SH-SY5Y (cell line): ENCODE measurements around the gene PSIP1.

ENCODE experiments used
- GATA2 ChIP-seq: IDR thresholded peaks from 2 replicates; pipeline ENCODE4 v1.6.1; 2011; ENCODE audit warnings: mild to moderate bottlenecking, low read depth, low read length
- GATA3 ChIP-seq: IDR thresholded peaks from 2 replicates; pipeline ENCODE4 v1.6.1; 2011; ENCODE audit warnings: low read depth, mild to moderate bottlenecking, low read length, moderate library complexity

DNA sequence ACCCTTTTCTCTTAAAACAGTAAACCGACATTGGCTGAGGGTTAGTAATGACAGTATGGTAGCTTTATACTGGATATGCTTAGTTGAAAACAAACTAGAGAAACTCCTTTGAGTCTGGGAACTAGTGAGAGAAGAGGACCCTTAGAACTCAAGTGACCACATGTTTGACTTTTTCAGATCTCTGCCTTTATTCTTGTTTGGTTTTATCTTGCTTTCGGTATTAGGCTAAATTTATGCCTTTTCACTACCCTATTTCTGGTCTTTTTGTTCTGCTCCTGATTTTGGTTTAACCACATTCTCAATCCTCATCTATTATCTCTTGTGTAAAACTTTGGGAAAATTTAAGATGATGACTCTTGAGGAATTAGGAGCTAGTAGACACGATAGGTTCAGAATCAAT, 77.1 kb downstream of the PSIP1 start:
- TF ChIP-seq GATA3 (no peak), GATA2 (no peak)
